ENCODE measurements around the gene ZNF618. TPM values are rescaled to one million over a fixed set of nuclear protein-coding genes. Genes with fewer than 3 reads are reported as not detected.

ZNF618 gene
- total RNA-seq, 1 experiment from 2014 or later, result 1.8 TPM

- no peak for DNase-seq (ENCODE audit: low read depth, low spot score)
These were observed 2.7 kb upstream of the ZNF618 start for GRCh38 chr9:113873446-113873845.

GRCh38 chr9:113873926-113874325, 2.2 kb upstream of the ZNF618 start:
- TF ChIP-seq SIN3A (IDR thresholded peaks at IDR 0.05; ENCODE audit: borderline replicate concordance, insufficient read depth, low read depth, low read length) (no peak), CTCF (IDR thresholded peaks at IDR 0.05) (no peak), POLR2AphosphoS5 (IDR thresholded peaks at IDR 0.05; ENCODE audit: low read depth, low read length) (no peak), TCF7L2 (IDR thresholded peaks at IDR 0.05; ENCODE audit: low read depth, low read length) (no peak), REST (IDR thresholded peaks at IDR 0.05; ENCODE audit: insufficient read depth in 1 of 2, low read depth in 2 of 2, low read length in 1 of 2) (no peak)
- no TSS peak for BruUV-seq (replicated peaks)
- CTCF ChIA-PET, result no interaction called here
- Histone ChIP-seq H3K27ac (ENCODE audit: low read length) (no peak overlapping the region), H3K4me1 (ENCODE audit: control insufficient read depth, insufficient read depth, low read length) (no peaks in the 10 kb centered on the region), H3K9me3 (ENCODE audit: control insufficient read depth, insufficient read depth, low read depth, low read length) (no peaks in the 10 kb centered on the region), H3K27me3 (ENCODE audit: control insufficient read depth, insufficient read depth, low read length) (peaks cover 3% of the 10 kb centered on the region; the same call in 1 of the 2 replicates), H3K4me3 (ENCODE audit: low read depth in 2 of 2, low read length in 2 of 2) (no peak overlapping the region), H3K36me3 (ENCODE audit: control insufficient read depth, insufficient read depth, low read length) (no peaks in the 10 kb centered on the region)
- no peak for ATAC-seq
- DNase-seq (ENCODE audit: low read depth, low spot score), result no peak
- in situ Hi-C loops (cut with HindIII; ENCODE audit: low pct_unique_long_range_greater_than_20kb, low sequenced_read_pairs) (no loop called here), intact Hi-C loops (cut with micrococcal nuclease; ENCODE audit: unreplicated experiment) (loop anchor here (10.0 kb wide), 1 partner anchor 189 kb away; no protein-coding TSS in a partner anchor)
- POLR2A ChIA-PET, result no interaction called here

More at GRCh38 chr9:113873446-113873845, 2.7 kb upstream of the ZNF618 start:
- ChIA-PET POLR2A (no interaction called here), CTCF (no interaction called here)
- BruUV-seq (replicated peaks), result no TSS peak
- no peak overlapping the region for H3K27ac ChIP-seq (ENCODE audit: low read length)
- no peak overlapping the region for H3K4me3 ChIP-seq (ENCODE audit: low read depth in 2 of 2, low read length in 2 of 2)
- H3K9me3 ChIP-seq (ENCODE audit: control insufficient read depth, insufficient read depth, low read depth, low read length), result no peaks in the 10 kb centered on the region
- H3K4me1 ChIP-seq (ENCODE audit: control insufficient read depth, insufficient read depth, low read length), result no peaks in the 10 kb centered on the region
- intact Hi-C loops (cut with micrococcal nuclease; ENCODE audit: unreplicated experiment), result loop anchor here (10.0 kb wide), 1 partner anchor 189 kb away; no protein-coding TSS in a partner anchor
- H3K27me3 ChIP-seq (ENCODE audit: control insufficient read depth, insufficient read depth, low read length), result peaks cover 3% of the 10 kb centered on the region; the same call in 1 of the 2 replicates
- ATAC-seq, result no peak
- TF ChIP-seq CTCF (IDR thresholded peaks at IDR 0.05), result no peak
- no peak for TF ChIP-seq POLR2AphosphoS5 (IDR thresholded peaks at IDR 0.05; ENCODE audit: low read depth, low read length)
- TF ChIP-seq REST (IDR thresholded peaks at IDR 0.05; ENCODE audit: insufficient read depth in 1 of 2, low read depth in 2 of 2, low read length in 1 of 2), result no peak
- TF ChIP-seq TCF7L2 (IDR thresholded peaks at IDR 0.05; ENCODE audit: low read depth, low read length), result no peak
- TF ChIP-seq SIN3A (IDR thresholded peaks at IDR 0.05; ENCODE audit: borderline replicate concordance, insufficient read depth, low read depth, low read length), result no peak
- no peaks in the 10 kb centered on the region for H3K36me3 ChIP-seq (ENCODE audit: control insufficient read depth, insufficient read depth, low read length)
- in situ Hi-C loops (cut with HindIII; ENCODE audit: low pct_unique_long_range_greater_than_20kb, low sequenced_read_pairs), result no loop called here

Data from Panc1 (cell line).